ENCODE data around the gene MYH14. TPM values are rescaled to one million over a fixed set of nuclear protein-coding genes. Genes with fewer than 3 reads are reported as not detected.

Gene MYH14
- total RNA-seq, 3 donors from 2014 or later: 16.6 to 24.7 (median 19.3) TPM

- Histone ChIP-seq H3K4me1 (peaks cover 0 to 5% of the 10 kb centered on the region in 2 donors), H3K27ac (peak overlapping the region; percentile 88 to 91), H3K4me3 (peak overlapping the region; percentile 11 to 76 (median 62)), H3K36me3 (no peaks in the 10 kb centered on the region), H3K27me3 (peaks cover 3 to 28% of the 10 kb centered on the region in 2 donors), H3K9me3 (no peaks in the 10 kb centered on the region)
- DNase-seq (ENCODE audit: low spot score in 2 of 2): no peak
- TF ChIP-seq POLR2AphosphoS5 (IDR thresholded peaks at IDR 0.05): no peak
- no peak for TF ChIP-seq CTCF (IDR thresholded peaks at IDR 0.05)
- intact Hi-C loops (cut with DNase I; ENCODE audit: low total_unique reads): no loop called here
Measured at GRCh38 chr19:50331221-50331993, 128.0 kb downstream of the MYH14 start.

DNA sequence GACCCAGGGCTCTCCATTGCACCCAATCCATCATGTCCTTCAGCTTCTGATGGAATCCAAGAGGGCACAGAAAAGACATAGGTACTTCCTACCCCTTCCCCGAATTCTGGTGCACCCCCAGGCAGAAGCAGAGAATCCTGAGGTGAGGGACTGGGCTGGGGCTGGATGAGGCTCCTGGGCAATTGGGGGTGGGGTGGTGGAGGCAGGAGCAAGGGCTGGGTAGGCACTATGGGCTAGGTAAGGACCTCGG, 128.5 kb downstream of the MYH14 start:
- H3K27me3 ChIP-seq: peaks cover 3 to 26% of the 10 kb centered on the region in 2 donors
- intact Hi-C loops (cut with DNase I; ENCODE audit: low total_unique reads): no loop called here
- DNase-seq (ENCODE audit: low spot score in 2 of 2): no peak
- H3K9me3 ChIP-seq: no peaks in the 10 kb centered on the region
- H3K36me3 ChIP-seq: no peaks in the 10 kb centered on the region
- peak overlapping the region in 2 of 3 donors; percentile 62 to 76 for H3K4me3 ChIP-seq
- H3K4me1 ChIP-seq: peaks cover 0 to 5% of the 10 kb centered on the region in 2 donors
- peak overlapping the region; percentile 88 to 91 for H3K27ac ChIP-seq
- no peak for TF ChIP-seq CTCF (IDR thresholded peaks at IDR 0.05)
- TF ChIP-seq POLR2A (IDR thresholded peaks at IDR 0.05): no peak
- TF ChIP-seq POLR2AphosphoS5 (IDR thresholded peaks at IDR 0.05): no peak

- no peaks in the 10 kb centered on the region for H3K36me3 ChIP-seq
- no peak for TF ChIP-seq CTCF (IDR thresholded peaks at IDR 0.05)
- TF ChIP-seq POLR2AphosphoS5 (IDR thresholded peaks at IDR 0.05): no peak
- intact Hi-C loops (cut with DNase I; ENCODE audit: low total_unique reads): no loop called here
- DNase-seq (ENCODE audit: low spot score in 2 of 2): peak in 1 of 2 donors; percentile 59
- peaks cover 0 to 5% of the 10 kb centered on the region in 2 donors for H3K4me1 ChIP-seq
- H3K9me3 ChIP-seq: no peaks in the 10 kb centered on the region
- peak overlapping the region; percentile 88 to 91 for H3K27ac ChIP-seq
- H3K27me3 ChIP-seq: peaks cover 3 to 21% of the 10 kb centered on the region in 2 donors
- peak overlapping the region; percentile 27 to 76 (median 62) for H3K4me3 ChIP-seq
Measured at GRCh38 chr19:50332244-50333038, 129.0 kb downstream of the MYH14 start.

DNA sequence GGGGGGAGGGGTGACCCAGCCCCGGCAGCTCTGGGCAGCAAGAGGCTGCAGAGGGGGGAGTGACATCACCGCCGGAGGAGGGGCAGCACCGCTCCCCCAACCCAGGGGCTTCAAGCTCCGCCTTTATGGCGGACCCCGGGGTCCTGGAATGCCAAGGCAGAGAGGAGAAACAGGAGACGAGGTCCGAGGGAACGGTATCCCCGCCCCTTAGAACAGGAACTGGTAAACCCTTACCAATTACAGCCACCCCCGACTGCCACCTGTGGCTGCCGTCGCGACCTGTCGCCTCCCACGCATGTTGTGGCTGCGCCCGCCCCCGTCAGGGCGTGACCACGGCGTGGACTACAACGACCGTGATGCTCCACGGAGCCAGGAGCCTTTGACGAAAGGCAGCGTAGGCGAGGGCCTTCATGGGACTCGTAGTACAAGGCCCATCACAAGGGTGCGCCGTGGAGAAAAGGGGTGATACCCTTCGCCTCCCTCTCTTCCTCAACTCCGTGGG, 129.9 kb downstream of the MYH14 start:
- Histone ChIP-seq H3K36me3 (no peaks in the 10 kb centered on the region), H3K27ac (peak overlapping the region; percentile 88 to 91), H3K27me3 (peaks cover 3 to 15% of the 10 kb centered on the region in 2 donors), H3K4me3 (peak overlapping the region; percentile 27 to 76 (median 62)), H3K9me3 (no peaks in the 10 kb centered on the region), H3K4me1 (peaks cover 0 to 5% of the 10 kb centered on the region in 2 donors)
- peak; percentile 94 to 98 for DNase-seq (ENCODE audit: low spot score in 2 of 2)
- TF ChIP-seq POLR2AphosphoS5 (IDR thresholded peaks at IDR 0.05): peak in 1 of 3 donors; percentile 8
- peak; percentile 51 for TF ChIP-seq POLR2A (IDR thresholded peaks at IDR 0.05)
- no peak for TF ChIP-seq CTCF (IDR thresholded peaks at IDR 0.05)
- intact Hi-C loops (cut with DNase I; ENCODE audit: low total_unique reads): no loop called here

Data from breast epithelium (tissue), 4 donors.